ENCODE measurements around the gene MRGPRX2. TPM values are rescaled to one million over a fixed set of nuclear protein-coding genes. Genes with fewer than 3 reads are reported as not detected.

Gene MRGPRX2
- polyA plus RNA-seq, 1 of the 3 experiments (the other 2 are of a cell fraction): not detected

GRCh38 chr11:19073454-19074415 lies 13.2 kb upstream of the MRGPRX2 start:
- Histone ChIP-seq H3K9me2 (no peaks in the 10 kb centered on the region), H2AFZ (ENCODE audit: low read depth) (no peak overlapping the region), H4K20me1 (ENCODE audit: insufficient read depth) (no peaks in the 10 kb centered on the region), H3K4me1 (ENCODE audit: control insufficient read depth in 1 of 2, insufficient read depth in 2 of 2, low read depth in 1 of 2, low read length in 1 of 2) (peaks cover 0 to 5% of the 10 kb centered on the region in 2 experiments; a peak in 2 of 4 replicates), H3K4me2 (no peak overlapping the region), H3F3A (replicated peaks; ENCODE audit: insufficient read depth) (no peaks in the 10 kb centered on the region), H3K4me3 (ENCODE audit: low read depth in 2 of 2, low read length in 1 of 2) (no peak overlapping the region), H3K9me3 (no peaks in the 10 kb centered on the region), H3K27me3 (ENCODE audit: insufficient read depth) (no peaks in the 10 kb centered on the region), H3K27ac (ENCODE audit: low read depth in 2 of 2, low read length in 1 of 2) (no peak overlapping the region), H3K36me3 (replicated peaks in 1 of 2; ENCODE audit: control insufficient read depth in 1 of 2, insufficient read depth in 2 of 2, low read length in 1 of 2) (no peaks in the 10 kb centered on the region), H3K9ac (no peak overlapping the region), H3K79me2 (ENCODE audit: insufficient read depth) (no peaks in the 10 kb centered on the region)
- ChIA-PET POLR2A (no interaction called here), CTCF (interaction anchor here (0.6 to 13.3 kb wide), 10 partner anchors 8 to 478 kb away, joined by 3 to 328 read pairs (median 4); partner anchors contain the start of gene MRGPRX2)
- WGBS (ENCODE audit: low lambda C conversion rate): 57% methylated on average over 9 of the region's 10 CpGs
- DNase-seq: no peak
- TF ChIP-seq GATA2 (CRISPR knock-in tag; IDR thresholded peaks at IDR 0.05) (no peak), NFIC (IDR thresholded peaks at IDR 0.05; ENCODE audit: borderline replicate concordance) (no peak), ELF1 (IDR thresholded peaks at IDR 0.05) (no peak), EZH2phosphoT487 (IDR thresholded peaks at IDR 0.05; ENCODE audit: borderline replicate concordance, low read depth) (no peak)

GRCh38 chr11:19072464-19072863 lies 11.9 kb upstream of the MRGPRX2 start:
- Histone ChIP-seq H3K4me3 (ENCODE audit: low read depth in 2 of 2, low read length in 1 of 2) (no peak overlapping the region), H3K9me2 (no peaks in the 10 kb centered on the region), H3K79me2 (ENCODE audit: insufficient read depth) (no peaks in the 10 kb centered on the region), H4K20me1 (ENCODE audit: insufficient read depth) (no peaks in the 10 kb centered on the region), H3K27me3 (ENCODE audit: insufficient read depth) (no peaks in the 10 kb centered on the region), H3K9ac (no peak overlapping the region), H3K27ac (ENCODE audit: low read depth in 2 of 2, low read length in 1 of 2) (no peak overlapping the region), H3F3A (replicated peaks; ENCODE audit: insufficient read depth) (no peaks in the 10 kb centered on the region), H3K9me3 (no peaks in the 10 kb centered on the region), H3K4me1 (ENCODE audit: control insufficient read depth in 1 of 2, insufficient read depth in 2 of 2, low read depth in 1 of 2, low read length in 1 of 2) (peaks cover 0 to 5% of the 10 kb centered on the region in 2 experiments; a peak in 1 of 4 replicates), H3K4me2 (no peak overlapping the region), H3K36me3 (replicated peaks in 1 of 2; ENCODE audit: control insufficient read depth in 1 of 2, insufficient read depth in 2 of 2, low read length in 1 of 2) (no peaks in the 10 kb centered on the region), H2AFZ (ENCODE audit: low read depth) (no peak overlapping the region)
- CTCF ChIA-PET: interaction anchor here (1.0 to 13.3 kb wide), 11 partner anchors 9 to 479 kb away, joined by 3 to 328 read pairs (median 22); partner anchors contain the start of gene MRGPRX2
- 52% methylated on average over 4 of the region's 5 CpGs for WGBS (ENCODE audit: low lambda C conversion rate)
- DNase-seq: no peak
- TF ChIP-seq NRF1 (IDR thresholded peaks at IDR 0.05; ENCODE audit: low read depth, low read length) (no peak), TEAD4 (IDR thresholded peaks at IDR 0.05; ENCODE audit: borderline replicate concordance, insufficient read depth) (no peak), FOSL2 (IDR thresholded peaks at IDR 0.05; ENCODE audit: borderline replicate concordance, low read depth) (no peak), MAX (IDR thresholded peaks at IDR 0.05; ENCODE audit: low read depth) (no peak), NFIC (IDR thresholded peaks at IDR 0.05; ENCODE audit: borderline replicate concordance) (no peak), ELF1 (IDR thresholded peaks at IDR 0.05) (no peak), FOXM1 (IDR thresholded peaks at IDR 0.05; ENCODE audit: low read depth) (no peak), POLR2AphosphoS5 (IDR thresholded peaks at IDR 0.05; ENCODE audit: low read depth, low read length) (no peak), RXRA (IDR thresholded peaks at IDR 0.05; ENCODE audit: borderline replicate concordance, low read depth) (no peak), MEF2A (IDR thresholded peaks at IDR 0.05; ENCODE audit: borderline replicate concordance, low read depth) (no peak), MXI1 (IDR thresholded peaks at IDR 0.05; ENCODE audit: low read depth, low read length) (no peak), TAF1 (IDR thresholded peaks at IDR 0.05; ENCODE audit: borderline replicate concordance, low read depth, low read length) (no peak), SIN3A (IDR thresholded peaks at IDR 0.05; ENCODE audit: borderline replicate concordance, low read depth, low read length) (no peak), EP300 (IDR thresholded peaks at IDR 0.05; ENCODE audit: borderline replicate concordance in 1 of 2, low read depth in 1 of 2, low read length in 1 of 2) (no peak), CTCF (IDR thresholded peaks at IDR 0.05) (no peak), USF1 (IDR thresholded peaks at IDR 0.05; ENCODE audit: borderline replicate concordance, low read depth) (no peak), ZBTB33 (IDR thresholded peaks at IDR 0.05; ENCODE audit: borderline replicate concordance, low read depth) (no peak), YY1 (IDR thresholded peaks at IDR 0.05; ENCODE audit: low read depth) (no peak)
- POLR2A ChIA-PET: no interaction called here

Measured in SK-N-SH (cell line).